GM21367 (cell line): ENCODE measurements around the gene CSTPP1.
"Not testable (repeated sequence)": the region's sequence is repeated elsewhere in the genome, so short reads cannot be mapped to it uniquely, and the experiment has no call there.

Experiments used
- ATAC-seq: cut with Tn5 transposase; IDR thresholded peaks from one replicate; pipeline ENCODE4 v1.9.1; 2021; ENCODE audit not compliant: unreplicated experiment

The CSTPP1 gene

GRCh38 chr11:46907606-46908005, 29.0 kb upstream of the CSTPP1 start:
- ATAC-seq: no peak

GRCh38 chr11:46912526-46913150, 23.9 kb upstream of the CSTPP1 start:
- no peak for ATAC-seq

- ATAC-seq: no peak
Measured at GRCh38 chr11:46913484-46913883, 23.1 kb upstream of the CSTPP1 start.

GRCh38 chr11:46914363-46914762, 22.2 kb upstream of the CSTPP1 start:
- no peak for ATAC-seq

- no peak for ATAC-seq
Measured at GRCh38 chr11:46914910-46915309, 21.7 kb upstream of the CSTPP1 start.

- no peak for ATAC-seq
Measured at GRCh38 chr11:46916286-46917108, 20.1 kb upstream of the CSTPP1 start.

GRCh38 chr11:46917109-46917761, 19.3 kb upstream of the CSTPP1 start:
- no peak for ATAC-seq

- ATAC-seq: no peak
Measured at GRCh38 chr11:46917762-46918082, 18.8 kb upstream of the CSTPP1 start.

- ATAC-seq: no peak
Measured at GRCh38 chr11:46918083-46918787, 18.3 kb upstream of the CSTPP1 start, which contains the start of gene LRP4. TSS of gene LRP4 (minus strand) at chr11:46918550. CDS start at chr11:46918379, 171 bp downstream.

GRCh38 chr11:46918788-46919513, 17.6 kb upstream of the CSTPP1 start:
- ATAC-seq: no peak

- ATAC-seq: no peak
Measured at GRCh38 chr11:46920755-46921154, 15.8 kb upstream of the CSTPP1 start.

- ATAC-seq: not testable (repeated sequence)
Measured at GRCh38 chr11:46927928-46928327, 8.6 kb upstream of the CSTPP1 start.

GRCh38 chr11:46928701-46929100, 7.9 kb upstream of the CSTPP1 start:
- ATAC-seq: not testable (repeated sequence)

- no peak for ATAC-seq
Measured at GRCh38 chr11:46930089-46930488, 6.5 kb upstream of the CSTPP1 start.

- no peak for ATAC-seq
Measured at GRCh38 chr11:46942172-46942571, 5.6 kb downstream of the CSTPP1 start.

GRCh38 chr11:46944356-46945075, 8.0 kb downstream of the CSTPP1 start:
- no peak for ATAC-seq

GRCh38 chr11:46947399-46948077, 11.0 kb downstream of the CSTPP1 start:
- no peak for ATAC-seq

GRCh38 chr11:46948378-46949131, 12.0 kb downstream of the CSTPP1 start:
- ATAC-seq: no peak

- no peak for ATAC-seq
Measured at GRCh38 chr11:46949297-46949696, 12.7 kb downstream of the CSTPP1 start.
